Islet of Langerhans (tissue), 1 donor: ENCODE results near the gene STAMBPL1.
A peak's percentile ranks its signal among the peaks of the same experiment; 100 is the strongest.
"Not testable (repeated sequence)": the region's sequence is repeated elsewhere in the genome, so short reads cannot be mapped to it uniquely, and the experiment has no call there.

Experiments
- FAIRE-seq: peaks from one replicate; lab custom pipeline; 2011; peaks lifted over from hg19 to GRCh38; lab: Jason Lieb, UNC

STAMBPL1 gene

GRCh38 chr10:88857831-88858230 lies 22.2 kb upstream of the STAMBPL1 start:
- no peak for FAIRE-seq

GRCh38 chr10:88858491-88858890 lies 21.6 kb upstream of the STAMBPL1 start:
- FAIRE-seq = no peak

GRCh38 chr10:88861036-88861435 lies 19.0 kb upstream of the STAMBPL1 start:
- no peak for FAIRE-seq

DNA sequence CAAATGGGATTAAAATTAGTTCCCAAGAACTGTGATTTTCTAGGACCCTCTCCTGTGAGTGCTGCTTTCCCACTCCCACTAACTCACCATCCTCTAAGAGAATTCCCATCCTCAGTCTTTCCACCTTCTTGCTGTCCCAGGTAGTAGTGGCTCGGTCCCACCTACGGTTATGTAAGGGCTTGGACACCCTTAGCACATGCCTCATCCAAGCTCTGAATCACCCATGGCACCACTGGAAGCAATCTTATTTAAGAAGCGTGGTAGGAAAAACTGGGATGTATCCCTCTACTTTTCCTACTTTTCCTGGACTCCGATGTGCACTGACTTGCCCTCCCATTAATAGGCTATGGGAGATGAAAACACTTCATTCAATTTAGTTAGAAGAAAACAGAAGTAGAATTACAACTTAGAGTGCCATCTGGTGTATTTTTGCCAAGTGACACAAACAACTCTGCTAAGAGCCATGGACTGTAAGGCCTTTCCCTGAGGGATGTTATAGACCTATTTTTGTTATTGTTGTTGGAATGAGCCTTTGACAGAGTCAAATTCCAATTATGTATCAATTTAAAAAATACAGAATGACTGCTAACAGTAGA lies 14.7 kb upstream of the STAMBPL1 start:
- no peak for FAIRE-seq

- FAIRE-seq = no peak
Observed at GRCh38 chr10:88866454-88866853, 13.6 kb upstream of the STAMBPL1 start.

DNA sequence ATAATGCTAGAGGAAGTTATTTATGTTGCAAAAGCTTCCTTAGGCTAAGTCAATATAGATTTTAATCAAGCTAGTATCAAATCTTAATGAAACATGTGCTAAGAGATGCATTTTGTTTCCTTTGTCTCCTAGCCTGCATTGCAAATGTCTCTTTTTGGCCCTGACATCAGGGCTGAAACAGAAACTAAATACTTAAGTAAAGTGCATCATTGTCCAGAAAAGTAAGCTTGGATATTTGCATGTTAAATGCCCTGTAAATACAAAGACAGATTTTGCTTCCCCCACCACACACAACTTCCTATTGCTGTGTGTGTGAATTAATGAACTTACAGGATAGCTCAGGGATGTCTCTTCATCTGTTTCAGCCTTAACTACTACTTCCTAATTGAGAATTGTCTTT lies 10.0 kb upstream of the STAMBPL1 start:
- FAIRE-seq = no peak

- no peak for FAIRE-seq
Observed at GRCh38 chr10:88873757-88874156, 6.3 kb upstream of the STAMBPL1 start.

DNA sequence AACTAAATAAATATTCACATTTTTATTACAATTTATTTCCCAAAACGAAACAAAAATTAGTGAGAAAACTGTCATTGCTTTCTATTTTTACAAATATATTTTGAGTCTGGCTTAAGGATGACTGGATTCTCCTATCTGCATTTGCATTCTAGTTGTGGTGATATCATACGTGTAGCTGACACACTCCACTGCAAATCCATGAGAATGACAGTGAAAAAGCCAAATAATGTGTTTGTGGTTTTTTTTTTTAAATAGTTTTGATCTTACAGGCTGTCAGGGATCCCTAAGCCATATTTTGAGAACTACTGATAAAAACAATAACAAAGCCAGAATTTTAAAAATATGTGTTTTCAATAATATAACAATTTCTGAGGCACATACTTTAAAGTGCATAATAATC lies 5.8 kb upstream of the STAMBPL1 start:
- no peak for FAIRE-seq

GRCh38 chr10:88875081-88875480 lies 5.0 kb upstream of the STAMBPL1 start:
- no peak for FAIRE-seq

GRCh38 chr10:88877298-88877697 lies 2.7 kb upstream of the STAMBPL1 start:
- FAIRE-seq = no peak

- FAIRE-seq = no peak
Observed at GRCh38 chr10:88880282-88881076, 434 bp downstream of the STAMBPL1 start.

GRCh38 chr10:88881320-88881719 lies 1.3 kb downstream of the STAMBPL1 start:
- peak; percentile 24 for FAIRE-seq

GRCh38 chr10:88881922-88882645 lies 2.0 kb downstream of the STAMBPL1 start:
- no peak for FAIRE-seq

DNA sequence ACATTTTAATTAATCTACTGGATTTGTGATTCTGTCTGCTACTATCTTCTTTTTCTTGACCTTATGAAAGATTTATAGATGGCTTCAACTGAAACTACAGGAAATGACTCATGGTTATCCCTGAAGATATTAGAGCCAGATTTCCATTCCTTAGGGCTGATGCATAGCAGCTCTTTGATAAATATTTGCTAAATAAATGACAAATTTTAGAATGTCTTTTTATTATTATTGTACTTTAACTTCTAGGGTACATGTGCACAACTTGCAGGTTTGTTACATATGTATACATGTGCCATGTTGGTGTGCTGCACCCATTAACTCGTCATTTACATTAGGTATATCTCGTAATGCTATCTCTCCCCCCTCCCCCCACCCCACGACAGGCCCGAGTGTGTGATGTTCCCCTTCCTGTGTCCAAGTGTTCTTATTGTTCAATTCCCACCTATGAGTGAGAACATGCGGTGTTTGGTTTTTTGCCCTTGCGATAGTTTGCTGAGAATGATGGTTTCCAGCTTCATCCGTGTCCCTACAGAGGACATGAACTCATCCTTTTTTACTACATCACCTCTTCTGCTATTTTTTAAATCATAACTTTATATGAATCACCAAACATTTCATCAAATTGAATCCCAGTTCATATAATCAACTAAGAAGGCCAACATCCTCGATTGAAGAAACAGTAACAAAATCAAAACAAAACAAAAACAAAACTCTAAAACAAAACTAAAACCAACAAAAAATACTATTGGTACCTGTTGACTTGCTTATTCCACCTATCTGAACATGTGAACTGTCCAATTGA lies 2.8 kb downstream of the STAMBPL1 start:
- not testable (repeated sequence) for FAIRE-seq

- peak; percentile 13 for FAIRE-seq
Observed at GRCh38 chr10:88883448-88883809, 3.4 kb downstream of the STAMBPL1 start.

DNA sequence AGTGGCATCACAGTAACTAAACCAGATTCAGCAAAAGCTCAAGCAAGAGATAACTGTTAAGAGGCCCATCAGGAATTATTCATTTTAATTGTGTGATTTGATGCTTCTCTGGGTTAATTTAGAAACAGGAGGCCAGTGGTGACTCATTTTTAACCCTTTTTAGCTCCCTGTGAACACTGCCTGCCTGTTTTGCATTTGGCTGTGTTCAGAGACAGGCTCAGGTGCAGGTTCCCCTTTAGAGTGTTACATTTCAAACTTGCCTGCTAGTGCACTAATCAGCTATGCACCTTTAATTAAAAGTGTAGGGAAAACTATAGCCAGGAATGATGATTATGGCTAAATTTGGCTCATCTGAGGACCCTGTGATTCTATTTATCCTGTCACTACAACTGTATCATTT lies 6.5 kb downstream of the STAMBPL1 start:
- FAIRE-seq = peak; percentile 24

- FAIRE-seq = peak; percentile 9
Observed at GRCh38 chr10:88888810-88889445, 8.9 kb downstream of the STAMBPL1 start.

GRCh38 chr10:88889559-88890337 lies 9.7 kb downstream of the STAMBPL1 start:
- no peak for FAIRE-seq

DNA sequence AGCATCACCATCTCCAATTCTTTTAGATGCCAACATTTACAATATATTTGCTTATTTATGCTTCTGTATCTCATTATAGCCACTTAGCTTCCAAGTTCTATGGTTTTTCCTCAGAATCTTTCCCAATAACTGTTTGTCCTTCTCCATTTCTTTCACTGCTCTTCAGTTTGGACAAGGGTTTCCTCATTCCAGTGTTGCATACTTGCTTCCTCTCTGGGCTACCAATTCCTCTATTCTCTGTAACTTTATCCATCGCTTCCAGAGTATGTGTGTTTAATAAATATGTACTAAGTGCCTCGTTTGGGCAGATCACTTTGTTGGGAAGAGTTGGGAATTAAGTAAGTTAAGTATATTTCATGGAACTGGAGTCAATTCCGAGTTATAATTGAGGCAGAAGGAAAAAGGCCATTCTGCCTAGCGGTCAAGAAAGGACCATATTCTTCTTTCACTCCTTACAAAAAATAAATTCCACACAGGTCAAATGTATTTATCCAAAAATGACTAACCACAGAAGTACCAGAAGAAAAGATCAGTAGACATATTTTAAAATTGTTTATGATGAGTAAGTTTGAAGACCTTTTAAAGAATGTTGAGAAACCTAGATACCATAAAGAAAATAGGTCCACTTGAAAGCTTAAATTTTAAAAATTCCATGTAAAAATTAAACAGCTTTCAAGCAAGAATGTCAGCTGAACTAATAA lies 10.8 kb downstream of the STAMBPL1 start:
- FAIRE-seq = no peak

DNA sequence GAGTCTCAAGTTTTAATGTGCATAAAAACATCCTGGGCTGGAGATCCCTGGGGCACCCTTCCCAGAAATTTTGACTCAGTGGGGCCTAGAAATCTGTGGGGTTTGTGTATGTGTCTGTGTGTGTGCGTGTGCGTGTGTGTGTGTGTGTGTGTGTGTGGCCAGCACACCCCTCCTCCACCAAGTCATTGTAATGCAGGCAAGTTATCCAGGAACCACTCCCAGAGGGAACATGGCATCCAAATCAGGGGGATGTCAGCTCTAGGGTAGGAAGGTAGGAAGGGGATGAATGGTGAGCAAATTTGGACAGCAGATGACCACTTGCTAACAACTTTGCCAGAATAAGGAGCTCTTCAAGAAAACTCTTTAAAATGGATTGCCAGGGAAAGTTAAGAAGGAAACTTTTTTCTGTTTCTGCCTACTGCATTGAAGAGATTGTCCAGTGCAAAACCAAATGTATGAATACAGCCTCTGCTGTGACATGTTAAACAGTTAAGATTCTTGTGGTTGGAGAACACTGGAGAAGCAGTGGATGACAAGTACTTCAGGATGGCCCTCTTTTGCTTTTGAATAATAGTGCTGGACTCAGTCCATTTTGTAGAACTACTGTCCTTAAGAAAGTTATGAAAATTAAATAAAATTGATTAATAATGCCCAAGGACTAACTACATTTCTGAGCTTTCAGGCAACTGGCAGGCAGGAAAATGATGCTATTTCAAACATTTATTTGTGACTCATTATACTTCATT lies 12.3 kb downstream of the STAMBPL1 start:
- no peak for FAIRE-seq
